ENCODE measurements around the gene EPHB2.

EPHB2 gene

GRCh38 chr1:22728751-22729399 is 18.2 kb downstream of the EPHB2 start:
- Mint-ChIP-seq H3K4me1 (ENCODE audit: low read depth) (no peaks in the 10 kb centered on the region), H3K27me3 (peaks cover 26% of the 10 kb centered on the region), H3K9me3 (no peaks in the 10 kb centered on the region), H3K4me3 (no peak overlapping the region), H3K36me3 (ENCODE audit: low read depth) (no peaks in the 10 kb centered on the region), H3K27ac (no peak overlapping the region)

GRCh38 chr1:22729400-22729773 is 18.7 kb downstream of the EPHB2 start:
- Mint-ChIP-seq H3K36me3 (ENCODE audit: low read depth) (no peaks in the 10 kb centered on the region), H3K4me3 (no peak overlapping the region), H3K4me1 (ENCODE audit: low read depth) (no peaks in the 10 kb centered on the region), H3K27me3 (peaks cover 21% of the 10 kb centered on the region), H3K9me3 (no peaks in the 10 kb centered on the region), H3K27ac (no peak overlapping the region)

- peaks cover 17% of the 10 kb centered on the region for H3K27me3 Mint-ChIP-seq
Measured at GRCh38 chr1:22729912-22730311, 19.3 kb downstream of the EPHB2 start.

GRCh38 chr1:22731924-22732720 is 21.5 kb downstream of the EPHB2 start:
- Mint-ChIP-seq H3K27me3 (no peaks in the 10 kb centered on the region), H3K9me3 (no peaks in the 10 kb centered on the region), H3K27ac (no peak overlapping the region), H3K4me1 (ENCODE audit: low read depth) (no peaks in the 10 kb centered on the region), H3K4me3 (no peak overlapping the region), H3K36me3 (ENCODE audit: low read depth) (no peaks in the 10 kb centered on the region)

More at GRCh38 chr1:22729912-22730311, 19.3 kb downstream of the EPHB2 start:
- H3K27ac Mint-ChIP-seq = no peak overlapping the region
- no peak overlapping the region for H3K4me3 Mint-ChIP-seq
- H3K9me3 Mint-ChIP-seq = no peaks in the 10 kb centered on the region
- no peaks in the 10 kb centered on the region for H3K4me1 Mint-ChIP-seq (ENCODE audit: low read depth)
- H3K36me3 Mint-ChIP-seq (ENCODE audit: low read depth) = no peaks in the 10 kb centered on the region

- Mint-ChIP-seq H3K27ac (no peak overlapping the region), H3K4me1 (ENCODE audit: low read depth) (no peaks in the 10 kb centered on the region), H3K36me3 (ENCODE audit: low read depth) (no peaks in the 10 kb centered on the region), H3K27me3 (no peaks in the 10 kb centered on the region), H3K4me3 (no peak overlapping the region), H3K9me3 (no peaks in the 10 kb centered on the region)
Measured at GRCh38 chr1:22733643-22734042, 23.0 kb downstream of the EPHB2 start.

- Mint-ChIP-seq H3K4me3 (no peak overlapping the region), H3K27ac (no peak overlapping the region), H3K9me3 (no peaks in the 10 kb centered on the region), H3K4me1 (ENCODE audit: low read depth) (no peaks in the 10 kb centered on the region), H3K36me3 (ENCODE audit: low read depth) (no peaks in the 10 kb centered on the region), H3K27me3 (peaks cover 19% of the 10 kb centered on the region)
Measured at GRCh38 chr1:22736501-22737080, 26.0 kb downstream of the EPHB2 start.

- Mint-ChIP-seq H3K4me3 (no peak overlapping the region), H3K36me3 (ENCODE audit: low read depth) (no peaks in the 10 kb centered on the region), H3K9me3 (no peaks in the 10 kb centered on the region), H3K4me1 (ENCODE audit: low read depth) (no peaks in the 10 kb centered on the region), H3K27ac (no peak overlapping the region), H3K27me3 (peaks cover 21% of the 10 kb centered on the region)
Measured at GRCh38 chr1:22737374-22738068, 26.9 kb downstream of the EPHB2 start.

- H3K36me3 Mint-ChIP-seq (ENCODE audit: low read depth) = no peaks in the 10 kb centered on the region
- no peaks in the 10 kb centered on the region for H3K9me3 Mint-ChIP-seq
- no peak overlapping the region for H3K27ac Mint-ChIP-seq
- peaks cover 21% of the 10 kb centered on the region for H3K27me3 Mint-ChIP-seq
- H3K4me1 Mint-ChIP-seq (ENCODE audit: low read depth) = no peaks in the 10 kb centered on the region
- H3K4me3 Mint-ChIP-seq = no peak overlapping the region
Measured at GRCh38 chr1:22738069-22738435, 27.4 kb downstream of the EPHB2 start.

GRCh38 chr1:22738522-22738921 is 27.9 kb downstream of the EPHB2 start:
- peaks cover 21% of the 10 kb centered on the region for H3K27me3 Mint-ChIP-seq
- no peaks in the 10 kb centered on the region for H3K9me3 Mint-ChIP-seq
- no peak overlapping the region for H3K4me3 Mint-ChIP-seq
- no peaks in the 10 kb centered on the region for H3K4me1 Mint-ChIP-seq (ENCODE audit: low read depth)
- no peak overlapping the region for H3K27ac Mint-ChIP-seq
- no peaks in the 10 kb centered on the region for H3K36me3 Mint-ChIP-seq (ENCODE audit: low read depth)

GRCh38 chr1:22739648-22740385 is 29.2 kb downstream of the EPHB2 start:
- peaks cover 21% of the 10 kb centered on the region for H3K27me3 Mint-ChIP-seq
- no peaks in the 10 kb centered on the region for H3K4me1 Mint-ChIP-seq (ENCODE audit: low read depth)
- no peaks in the 10 kb centered on the region for H3K9me3 Mint-ChIP-seq
- H3K36me3 Mint-ChIP-seq (ENCODE audit: low read depth) = no peaks in the 10 kb centered on the region
- H3K27ac Mint-ChIP-seq = no peak overlapping the region
- H3K4me3 Mint-ChIP-seq = no peak overlapping the region

GRCh38 chr1:22741118-22741517 is 30.5 kb downstream of the EPHB2 start:
- H3K9me3 Mint-ChIP-seq = no peaks in the 10 kb centered on the region
- H3K27ac Mint-ChIP-seq = no peak overlapping the region
- H3K36me3 Mint-ChIP-seq (ENCODE audit: low read depth) = no peaks in the 10 kb centered on the region
- peaks cover 21% of the 10 kb centered on the region for H3K27me3 Mint-ChIP-seq
- H3K4me3 Mint-ChIP-seq = no peak overlapping the region
- H3K4me1 Mint-ChIP-seq (ENCODE audit: low read depth) = no peaks in the 10 kb centered on the region

- H3K4me1 Mint-ChIP-seq (ENCODE audit: low read depth) = peaks cover 8% of the 10 kb centered on the region
- H3K4me3 Mint-ChIP-seq = no peak overlapping the region
- H3K27ac Mint-ChIP-seq = no peak overlapping the region
- no peaks in the 10 kb centered on the region for H3K9me3 Mint-ChIP-seq
- no peaks in the 10 kb centered on the region for H3K36me3 Mint-ChIP-seq (ENCODE audit: low read depth)
- H3K27me3 Mint-ChIP-seq = peaks cover 8% of the 10 kb centered on the region
Measured at GRCh38 chr1:22745669-22746585, 35.3 kb downstream of the EPHB2 start.

GRCh38 chr1:22747021-22747734 is 36.5 kb downstream of the EPHB2 start:
- Mint-ChIP-seq H3K9me3 (no peaks in the 10 kb centered on the region), H3K27ac (no peak overlapping the region), H3K27me3 (no peaks in the 10 kb centered on the region), H3K4me3 (no peak overlapping the region), H3K4me1 (ENCODE audit: low read depth) (peaks cover 8% of the 10 kb centered on the region), H3K36me3 (ENCODE audit: low read depth) (no peaks in the 10 kb centered on the region)

All from stimulated activated naive CD8-positive, alpha-beta T cell treated with anti-CD3 and anti-CD28 coated beads, Interleukin-15, Interleukin-2, amounts not matched to agents 100 ng/mL and 50 ng/mL, for 24 hours (primary cell).